Thyroid gland (tissue), 4 donors: ENCODE measurements around the gene SERBP1. TPM values are rescaled to one million over a fixed set of nuclear protein-coding genes. Genes with fewer than 3 reads are reported as not detected.

Experiments used
- DNase-seq, 2 donors: peaks; one replicate each; pipeline ENCODE4 v3.0.0-alpha.2; 2019
- H3K27ac ChIP-seq, 3 donors: fragments of 200-600 bp; sonication (generic); 1 replicate in 2 of 3; 2 replicates in 1 of 3; pipeline ENCODE4 v1.5.1; 2016 to 2019; ENCODE audit warnings: mild to moderate bottlenecking in 1 of 3, moderate library complexity in 1 of 3
- H3K27me3 ChIP-seq: fragments of 200-600 bp; sonication (generic); one replicate; pipeline ENCODE4 v1.5.1; 2019
- H3K36me3 ChIP-seq, 2 donors: fragments of 200-600 bp; sonication (generic); one replicate each; pipeline ENCODE4 v1.5.1; 2016 to 2019
- H3K4me1 ChIP-seq, 2 donors: fragments of 200-600 bp; sonication (generic); one replicate each; pipeline ENCODE4 v1.5.1; 2017 to 2019
- H3K4me3 ChIP-seq, 3 donors: fragments of 200-600 bp; sonication (generic); replicated peaks in 1 of 3; 1 replicate in 2 of 3; 2 replicates in 1 of 3; pipeline ENCODE4 v1.5.1; 2016; ENCODE audit warnings: mild to moderate bottlenecking in 1 of 3
- H3K9me3 ChIP-seq: fragments of 200-600 bp; sonication (generic); one replicate; pipeline ENCODE4 v1.5.1; 2017
- CTCF ChIP-seq, 6 experiments: fragments of 200-600 bp in 3 of 6; fragments of 450-650 bp in 3 of 6; sonication (generic) in 3 of 6; IDR thresholded peaks; one replicate each; pipeline ENCODE4 v1.5.1; 2016 to 2019; ENCODE audit warnings: antibody characterized with exemption in 6 of 6, mild to moderate bottlenecking in 2 of 6, inconsistent platforms in 1 of 6, moderate library complexity in 1 of 6
- POLR2A ChIP-seq, 2 donors: fragments of 450-650 bp; IDR thresholded peaks; one replicate each; pipeline ENCODE4 v1.6.1; 2017; ENCODE audit warnings: antibody characterized with exemption in 2 of 2, mild to moderate bottlenecking in 2 of 2, moderate library complexity in 1 of 2
- whole genome bisulfite sequencing, 2 donors: methylation state at CpG; one replicate each; pipeline ENCODE4 v1.1.5; 2017; 5-methylcytosine and 5-hydroxymethylcytosine counted together
- intact Hi-C: fragments of 100-400 bp; cut with DNase I; formaldehyde crosslinking; loops from one replicate; pipeline ENCODE4 v1.15.1; 2023
- total RNA-seq, 4 donors: library from RNA; depleted of rRNA; stranded (reverse); fragments of >200 nt; gene quantifications; one replicate each; pipeline ENCODE4 v1.2.3, GENCODE V29; 2016

SERBP1 gene
- total RNA-seq, 4 donors from 2014 or later = 185 to 218 (median 204) TPM

DNA sequence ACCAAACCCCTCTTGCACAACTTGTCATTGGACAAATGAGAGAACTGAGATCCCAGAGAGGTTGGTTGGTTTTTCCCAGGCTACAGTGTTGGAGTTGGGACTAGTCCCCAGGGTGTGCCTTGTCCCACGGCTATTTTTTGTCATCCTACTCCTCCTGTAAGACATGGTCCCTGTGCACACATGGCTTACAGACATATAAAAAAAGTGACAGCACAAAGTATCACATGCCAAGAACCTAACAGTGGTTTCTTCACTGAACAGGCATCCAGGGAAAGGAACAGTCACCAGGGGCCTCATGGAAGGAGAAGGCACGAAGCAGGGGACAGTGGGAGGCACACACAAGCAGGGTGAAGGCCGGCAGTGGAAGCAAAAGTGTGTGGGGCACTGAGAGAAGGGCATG, 36.5 kb downstream of the SERBP1 start:
- H3K4me3 ChIP-seq = no peak overlapping the region
- no peaks in the 10 kb centered on the region for H3K36me3 ChIP-seq
- intact Hi-C loops = no loop called here
- H3K27me3 ChIP-seq = no peaks in the 10 kb centered on the region
- 87 to 90% methylated on average over 3 of the region's 3 CpGs for WGBS, 2 donors
- TF ChIP-seq CTCF (IDR thresholded peaks at IDR 0.05) (no peak), POLR2A (IDR thresholded peaks at IDR 0.05) (no peak)
- no peak for DNase-seq
- no peaks in the 10 kb centered on the region for H3K4me1 ChIP-seq
- H3K27ac ChIP-seq = no peak overlapping the region
- no peaks in the 10 kb centered on the region for H3K9me3 ChIP-seq

- Histone ChIP-seq H3K27me3 (no peaks in the 10 kb centered on the region), H3K4me3 (no peak overlapping the region), H3K9me3 (no peaks in the 10 kb centered on the region), H3K4me1 (no peaks in the 10 kb centered on the region), H3K27ac (no peak overlapping the region), H3K36me3 (no peaks in the 10 kb centered on the region)
- intact Hi-C loops = no loop called here
- DNase-seq = no peak
- 66 to 82% methylated on average over 12 of the region's 12 CpGs for WGBS, 2 donors
- no peak for TF ChIP-seq CTCF (IDR thresholded peaks at IDR 0.05)
- no peak for TF ChIP-seq POLR2A (IDR thresholded peaks at IDR 0.05)
Observed at GRCh38 chr1:67393240-67393639, 37.0 kb downstream of the SERBP1 start.

DNA sequence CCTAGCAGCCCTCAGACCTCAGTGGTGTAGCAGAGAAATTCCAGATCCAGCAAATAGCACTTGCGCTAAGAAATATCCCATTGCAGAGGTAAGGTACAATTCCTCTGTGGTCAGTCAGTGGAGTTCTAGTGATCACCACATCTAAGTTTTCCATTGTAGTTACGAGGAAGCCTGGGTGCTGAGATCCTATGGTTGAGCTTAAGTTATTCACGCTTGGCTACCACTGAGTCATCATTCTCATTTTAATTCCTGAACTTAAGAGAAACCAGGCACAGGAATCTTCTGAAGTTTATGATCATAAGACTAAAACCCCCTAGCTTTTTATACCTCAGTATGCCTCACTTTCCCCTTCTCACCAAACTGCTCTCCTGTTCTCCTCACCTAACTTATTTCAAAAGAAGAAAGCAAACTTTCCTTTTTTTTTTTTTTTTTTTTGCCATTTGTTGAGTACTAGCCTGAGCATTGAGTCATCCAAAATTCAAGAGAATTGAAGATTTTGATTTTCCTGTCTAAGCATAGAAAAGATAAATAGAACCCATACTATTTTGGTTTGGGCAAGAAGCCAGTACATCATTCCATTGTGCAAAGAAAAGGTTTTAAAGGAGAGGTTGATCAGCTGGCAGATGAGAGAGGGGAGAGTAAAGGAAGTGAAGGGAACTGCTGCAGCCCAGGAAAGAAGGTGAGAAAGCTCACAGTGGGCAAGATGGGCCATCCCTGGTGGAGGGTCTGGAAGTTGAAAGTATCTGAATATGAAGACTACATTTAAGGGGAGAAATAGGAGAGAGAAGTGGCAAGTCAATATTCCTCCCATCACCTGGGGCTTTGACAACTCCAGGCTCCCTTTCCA, 39.9 kb downstream of the SERBP1 start:
- Histone ChIP-seq H3K4me1 (no peaks in the 10 kb centered on the region), H3K27me3 (no peaks in the 10 kb centered on the region), H3K9me3 (no peaks in the 10 kb centered on the region), H3K27ac (no peak overlapping the region), H3K4me3 (no peak overlapping the region), H3K36me3 (no peaks in the 10 kb centered on the region)
- WGBS, 2 donors = 81 to 90% methylated on average over 3 of the region's 3 CpGs
- intact Hi-C loops = no loop called here
- TF ChIP-seq CTCF (IDR thresholded peaks at IDR 0.05) = no peak
- TF ChIP-seq POLR2A (IDR thresholded peaks at IDR 0.05) = no peak
- DNase-seq = no peak

DNA sequence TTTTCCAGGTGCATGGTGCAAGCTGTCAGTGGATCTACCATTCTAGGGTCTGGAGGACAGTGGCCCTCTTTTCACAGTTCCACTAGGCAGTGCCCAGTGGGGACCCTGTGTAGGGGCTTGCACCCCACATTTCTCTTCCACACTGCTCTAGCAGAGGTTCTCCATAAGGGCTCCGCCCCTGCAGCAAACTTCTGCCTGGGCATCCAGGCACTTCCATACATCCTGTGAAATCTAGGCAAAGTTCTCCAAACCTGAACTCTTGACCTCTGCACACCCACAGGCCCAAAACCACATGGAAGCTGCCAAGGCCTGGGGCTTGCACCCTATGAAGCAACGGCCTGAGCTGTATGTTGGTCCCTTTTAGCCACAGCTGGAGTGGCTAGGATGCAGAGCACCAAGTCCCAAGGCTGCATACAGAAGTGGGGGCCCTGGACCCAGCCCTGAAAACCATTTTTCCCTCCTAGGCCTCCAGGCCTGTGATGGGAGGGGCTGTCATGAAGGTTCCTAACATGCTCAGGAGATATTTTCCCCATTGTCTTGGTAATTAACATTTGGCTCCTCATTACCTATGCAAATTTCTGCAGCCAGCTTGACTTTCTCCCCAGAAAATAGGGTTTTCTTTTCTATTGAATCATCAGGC, 46.1 kb downstream of the SERBP1 start:
- H3K27me3 ChIP-seq = no peaks in the 10 kb centered on the region
- DNase-seq = no peak
- H3K36me3 ChIP-seq = no peaks in the 10 kb centered on the region
- intact Hi-C loops = no loop called here
- TF ChIP-seq POLR2A (IDR thresholded peaks at IDR 0.05) (no peak), CTCF (IDR thresholded peaks at IDR 0.05) (no peak)
- H3K4me1 ChIP-seq = no peaks in the 10 kb centered on the region
- no peak overlapping the region for H3K4me3 ChIP-seq
- H3K27ac ChIP-seq = no peak overlapping the region
- WGBS, 2 donors = 70 to 100% methylated on average over 1 to 2 of the region's 2 CpGs
- no peaks in the 10 kb centered on the region for H3K9me3 ChIP-seq

- intact Hi-C loops = no loop called here
- Histone ChIP-seq H3K27me3 (no peaks in the 10 kb centered on the region), H3K4me3 (no peak overlapping the region), H3K9me3 (no peaks in the 10 kb centered on the region), H3K27ac (no peak overlapping the region), H3K36me3 (no peaks in the 10 kb centered on the region), H3K4me1 (no peaks in the 10 kb centered on the region)
- WGBS, 2 donors = 77 to 81% methylated on average over 1 of the region's 1 CpG
- TF ChIP-seq POLR2A (IDR thresholded peaks at IDR 0.05) = no peak
- no peak for TF ChIP-seq CTCF (IDR thresholded peaks at IDR 0.05)
- DNase-seq = no peak
Observed at GRCh38 chr1:67382292-67382691, 47.9 kb downstream of the SERBP1 start.
